Cardiac fibroblast (primary cell): Measurements from ENCODE around the gene MED1.

Experiments used
- DNase-seq, 2 donors: peaks; one replicate each; pipeline versions ENCODE4 v3.0.0 to v3.0.0-alpha.2; 2010; ENCODE audit warnings: low read depth in 2 of 2
- H3K4me3 ChIP-seq, 2 donors: replicated peaks in 1 of 2; 1 replicate in 1 of 2; 2 replicates in 1 of 2; pipeline ENCODE4 v1.5.1; 2011; ENCODE audit warnings: low read depth in 2 of 2, low read length in 2 of 2, mild to moderate bottlenecking in 2 of 2, moderate library complexity in 1 of 2
- TF ChIP-seq, protein P1 (sequence below): IDR thresholded peaks from one replicate; pipeline ENCODE4 v1.5.1; 2011; ENCODE audit warnings: low read depth, mild to moderate bottlenecking, low read length, inconsistent platforms

MED1 gene

GRCh38 chr17:39360537-39360936, 90.5 kb downstream of the MED1 start:
- TF ChIP-seq, protein P1, sequence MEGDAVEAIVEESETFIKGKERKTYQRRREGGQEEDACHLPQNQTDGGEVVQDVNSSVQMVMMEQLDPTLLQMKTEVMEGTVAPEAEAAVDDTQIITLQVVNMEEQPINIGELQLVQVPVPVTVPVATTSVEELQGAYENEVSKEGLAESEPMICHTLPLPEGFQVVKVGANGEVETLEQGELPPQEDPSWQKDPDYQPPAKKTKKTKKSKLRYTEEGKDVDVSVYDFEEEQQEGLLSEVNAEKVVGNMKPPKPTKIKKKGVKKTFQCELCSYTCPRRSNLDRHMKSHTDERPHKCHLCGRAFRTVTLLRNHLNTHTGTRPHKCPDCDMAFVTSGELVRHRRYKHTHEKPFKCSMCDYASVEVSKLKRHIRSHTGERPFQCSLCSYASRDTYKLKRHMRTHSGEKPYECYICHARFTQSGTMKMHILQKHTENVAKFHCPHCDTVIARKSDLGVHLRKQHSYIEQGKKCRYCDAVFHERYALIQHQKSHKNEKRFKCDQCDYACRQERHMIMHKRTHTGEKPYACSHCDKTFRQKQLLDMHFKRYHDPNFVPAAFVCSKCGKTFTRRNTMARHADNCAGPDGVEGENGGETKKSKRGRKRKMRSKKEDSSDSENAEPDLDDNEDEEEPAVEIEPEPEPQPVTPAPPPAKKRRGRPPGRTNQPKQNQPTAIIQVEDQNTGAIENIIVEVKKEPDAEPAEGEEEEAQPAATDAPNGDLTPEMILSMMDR = no peak
- DNase-seq = no peak
- no peak overlapping the region for H3K4me3 ChIP-seq

DNA sequence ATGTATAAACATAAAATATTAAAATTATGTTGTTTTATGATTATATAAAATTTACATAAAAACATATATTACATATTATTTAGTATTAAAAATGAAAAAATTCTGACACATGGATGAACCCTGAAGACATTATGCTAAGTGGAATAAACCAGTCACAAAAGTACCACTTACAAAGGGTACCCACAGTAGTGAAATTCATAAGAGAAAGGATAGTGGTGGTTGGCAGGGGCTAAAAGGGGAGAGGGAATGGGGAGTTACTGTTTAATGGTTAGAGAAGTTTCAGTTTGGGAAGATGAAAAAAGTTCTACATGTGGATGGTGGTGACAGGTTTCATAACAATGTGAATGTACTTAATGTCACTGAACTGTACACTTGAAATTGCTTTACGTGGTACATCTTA, 91.1 kb downstream of the MED1 start:
- no peak for DNase-seq
- no peak overlapping the region for H3K4me3 ChIP-seq
- TF ChIP-seq, protein P1 = no peak

- TF ChIP-seq, protein P1 = no peak
- no peak for DNase-seq
- no peak overlapping the region for H3K4me3 ChIP-seq
These were observed 93.1 kb downstream of the MED1 start for GRCh38 chr17:39357986-39358385.

GRCh38 chr17:39357488-39357887, 93.6 kb downstream of the MED1 start:
- DNase-seq = no peak
- TF ChIP-seq, protein P1 = no peak
- no peak overlapping the region for H3K4me3 ChIP-seq
